Activated T-helper 2 cell treated with anti-CD3 and anti-CD28 coated beads, Interferon-gamma antibody, Interleukin-2, Interleukin-4, amounts not matched to agents 10 μg/mL and 5 μg/mL and 100 μg/mL, durations not matched to agents 14 hours and 24 hours and 36 hours (primary cell): Measurements from ENCODE around the gene C8A. TPM values are rescaled to one million over a fixed set of nuclear protein-coding genes. Genes with fewer than 3 reads are reported as not detected.

ENCODE experiments used
- DNase-seq: peaks from one replicate; pipeline ENCODE4 v3.0.0; 2021; ENCODE audit warnings: low spot score
- H3K27ac Mint-ChIP-seq: one replicate; pipeline ENCODE4 v1.8.0; 2021; ENCODE audit warnings: mixed read lengths
- H3K27me3 Mint-ChIP-seq: one replicate; pipeline ENCODE4 v1.8.0; 2021; ENCODE audit warnings: low read depth, mixed read lengths
- H3K36me3 Mint-ChIP-seq: one replicate; pipeline ENCODE4 v1.8.0; 2021; ENCODE audit warnings: low read depth, mixed read lengths
- H3K4me1 Mint-ChIP-seq: one replicate; pipeline ENCODE4 v1.8.0; 2021; ENCODE audit warnings: low read depth, mixed read lengths
- H3K4me3 Mint-ChIP-seq: one replicate; pipeline ENCODE4 v1.8.0; 2021; ENCODE audit warnings: low read depth, mild to moderate bottlenecking, moderate library complexity, mixed read lengths
- H3K9me3 Mint-ChIP-seq: one replicate; pipeline ENCODE4 v1.8.0; 2021; ENCODE audit warnings: mixed read lengths
- intact Hi-C: fragments of 100-400 bp; cut with micrococcal nuclease; formaldehyde crosslinking; loops from one replicate; pipeline ENCODE4 v1.15.1; 2023
- total RNA-seq: library from RNA; stranded (reverse); gene quantifications from 2 replicates; pipeline ENCODE4 v1.2.3, GENCODE V29; 2022

C8A gene
- total RNA-seq = not detected in 2 replicates

DNA sequence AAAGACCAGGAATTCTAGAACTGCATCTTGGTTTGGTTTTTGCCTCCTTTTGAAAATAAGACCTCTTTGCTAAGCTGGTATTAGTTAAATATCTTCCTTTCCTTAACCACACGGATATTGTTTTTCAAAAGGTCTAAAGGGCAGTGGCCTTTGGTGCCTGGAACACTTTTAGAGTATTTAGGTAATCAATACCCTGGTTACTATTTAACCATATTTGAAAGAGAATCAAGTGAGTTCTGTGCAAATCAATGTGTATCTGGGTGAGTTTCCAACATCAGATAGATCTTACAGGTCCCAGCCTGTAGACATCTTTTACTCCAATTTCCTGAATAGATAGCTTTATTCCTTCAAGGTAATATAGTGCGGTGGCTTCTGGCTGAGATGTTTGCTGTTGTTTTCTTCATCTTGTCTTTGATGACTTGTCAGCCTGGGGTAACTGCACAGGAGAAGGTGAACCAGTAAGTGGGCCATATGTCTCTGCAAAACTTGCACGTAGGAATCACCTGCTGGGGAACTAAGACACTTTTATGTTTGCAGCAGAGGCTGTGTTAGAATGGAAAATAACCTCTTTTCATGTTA is at the start of gene C8A:
TSS of gene C8A (plus strand) at position 277 of the 579 bp plus-strand sequence. CDS start at position 382, 105 bp downstream.
- no peak within 1 kb of the TSS for H3K4me3 Mint-ChIP-seq
- no peaks in the 10 kb centered on the region for H3K4me1 Mint-ChIP-seq
- no peak for DNase-seq
- H3K36me3 Mint-ChIP-seq = no peaks in the 10 kb centered on the region
- H3K9me3 Mint-ChIP-seq = no peaks in the 10 kb centered on the region
- H3K27me3 Mint-ChIP-seq = no peaks in the 10 kb centered on the region
- intact Hi-C loops = no loop called here
- no peak within 1 kb of the TSS for H3K27ac Mint-ChIP-seq

DNA sequence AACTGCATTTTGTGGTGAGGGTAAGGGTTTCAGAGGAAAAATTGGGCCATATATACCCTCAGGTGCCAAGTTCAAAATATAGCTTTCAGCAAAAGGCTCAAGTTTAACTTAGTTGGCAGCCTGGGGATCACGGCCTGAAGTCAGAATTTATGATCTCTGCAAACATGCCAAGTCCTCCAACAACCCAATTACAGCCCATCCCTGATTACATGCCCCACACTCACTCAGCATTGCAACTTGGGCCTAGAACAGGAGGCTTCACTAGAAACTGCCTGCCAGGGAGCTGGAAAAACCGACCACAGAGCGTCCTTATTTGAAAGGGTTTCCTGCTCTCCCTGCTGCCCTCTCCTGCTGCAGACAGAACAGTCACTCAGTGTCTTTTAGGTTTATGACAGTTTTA is 47.8 kb upstream of the C8A start:
- Mint-ChIP-seq H3K36me3 (no peaks in the 10 kb centered on the region), H3K4me3 (no peak overlapping the region), H3K9me3 (no peaks in the 10 kb centered on the region), H3K4me1 (no peaks in the 10 kb centered on the region), H3K27ac (no peak overlapping the region), H3K27me3 (peaks cover 1% of the 10 kb centered on the region)
- no peak for DNase-seq
- intact Hi-C loops = no loop called here

DNA sequence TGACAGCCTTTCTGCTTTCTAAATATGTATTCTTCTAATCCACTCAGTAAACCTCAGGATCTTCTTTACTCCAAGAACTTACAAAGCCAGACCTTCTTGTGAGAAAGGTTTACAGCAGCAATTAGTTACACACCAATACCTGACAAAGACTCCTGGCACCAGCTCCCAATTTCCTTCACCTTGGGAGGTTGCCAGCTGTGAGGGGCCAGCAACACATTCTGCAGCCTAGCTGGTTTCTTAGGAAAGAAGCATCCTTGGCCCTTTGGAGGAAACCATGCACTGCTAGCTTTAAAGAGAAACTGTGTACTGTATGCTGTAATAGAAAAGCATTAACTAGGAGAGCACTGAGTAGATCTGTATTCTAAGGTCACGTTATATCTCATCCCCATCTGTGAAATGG is 46.2 kb upstream of the C8A start:
- H3K4me1 Mint-ChIP-seq = no peaks in the 10 kb centered on the region
- H3K27ac Mint-ChIP-seq = no peak overlapping the region
- H3K27me3 Mint-ChIP-seq = peaks cover 5% of the 10 kb centered on the region
- no peak for DNase-seq
- intact Hi-C loops = no loop called here
- no peak overlapping the region for H3K4me3 Mint-ChIP-seq
- no peaks in the 10 kb centered on the region for H3K36me3 Mint-ChIP-seq
- H3K9me3 Mint-ChIP-seq = no peaks in the 10 kb centered on the region

DNA sequence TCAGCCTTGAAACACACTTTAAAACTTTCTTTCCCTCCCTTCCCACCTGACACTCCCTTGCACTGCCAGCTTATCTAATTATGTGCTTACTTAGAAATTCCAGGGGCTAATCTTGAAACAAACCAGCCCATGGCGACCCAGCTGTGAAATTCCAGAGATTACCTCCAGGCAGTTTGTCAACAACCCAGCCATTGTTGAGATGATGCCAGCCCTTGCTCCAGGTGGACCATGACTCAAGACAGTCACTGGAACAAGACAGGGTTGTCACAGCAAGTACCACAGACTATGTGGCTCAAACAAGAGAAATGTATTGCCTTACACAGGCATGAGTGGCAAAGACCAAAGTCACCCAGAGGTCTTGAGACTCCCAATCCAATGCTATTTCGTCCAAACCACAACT is 43.3 kb upstream of the C8A start:
- H3K4me1 Mint-ChIP-seq = no peaks in the 10 kb centered on the region
- no peaks in the 10 kb centered on the region for H3K9me3 Mint-ChIP-seq
- intact Hi-C loops = no loop called here
- no peak overlapping the region for H3K27ac Mint-ChIP-seq
- DNase-seq = no peak
- H3K4me3 Mint-ChIP-seq = no peak overlapping the region
- no peaks in the 10 kb centered on the region for H3K36me3 Mint-ChIP-seq
- H3K27me3 Mint-ChIP-seq = peaks cover 5% of the 10 kb centered on the region

DNA sequence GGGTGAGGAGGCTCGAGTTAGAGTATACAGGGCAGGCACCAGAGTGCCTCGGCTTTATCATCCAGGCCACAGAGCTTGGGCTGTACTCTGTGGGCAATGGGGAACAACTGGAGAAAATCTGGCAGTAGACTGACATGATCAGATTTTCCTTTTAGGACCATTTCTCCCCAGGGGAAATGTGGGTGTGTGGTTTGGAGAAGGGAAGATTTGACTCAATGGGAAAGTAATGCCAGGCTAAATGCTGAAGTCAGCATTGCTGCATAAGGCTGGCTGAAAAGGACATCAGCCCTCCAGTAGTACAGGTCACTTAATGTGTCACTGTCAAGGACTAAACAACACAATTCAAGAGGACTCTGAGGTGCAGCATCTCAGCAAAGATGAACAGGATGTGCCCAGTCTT is 40.4 kb upstream of the C8A start:
- Mint-ChIP-seq H3K4me3 (no peak overlapping the region), H3K9me3 (no peaks in the 10 kb centered on the region), H3K27ac (no peak overlapping the region), H3K27me3 (peaks cover 3% of the 10 kb centered on the region), H3K36me3 (no peaks in the 10 kb centered on the region), H3K4me1 (no peaks in the 10 kb centered on the region)
- intact Hi-C loops = no loop called here
- DNase-seq = no peak

DNA sequence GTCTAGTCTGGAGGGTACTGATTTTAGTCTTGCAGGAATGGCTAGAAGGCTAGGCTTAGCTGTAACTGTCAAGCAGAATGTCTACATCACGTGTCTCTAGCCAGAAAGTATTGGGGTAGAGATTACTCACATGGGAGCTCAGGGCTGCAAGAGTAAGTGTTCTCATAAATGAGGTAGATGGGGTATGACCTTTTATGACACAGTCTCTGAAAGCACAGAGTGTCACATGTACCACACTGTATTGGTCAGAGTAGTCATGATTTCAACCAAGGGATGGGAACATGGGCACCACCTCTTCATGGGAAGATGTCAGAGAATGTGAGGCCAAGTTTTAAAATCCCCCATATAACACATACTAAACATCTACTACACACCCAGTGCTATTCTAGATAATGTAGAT is 38.3 kb upstream of the C8A start:
- Mint-ChIP-seq H3K36me3 (no peaks in the 10 kb centered on the region), H3K4me3 (no peak overlapping the region), H3K4me1 (no peaks in the 10 kb centered on the region), H3K27me3 (peaks cover 3% of the 10 kb centered on the region), H3K27ac (no peak overlapping the region), H3K9me3 (no peaks in the 10 kb centered on the region)
- intact Hi-C loops = no loop called here
- no peak for DNase-seq

DNA sequence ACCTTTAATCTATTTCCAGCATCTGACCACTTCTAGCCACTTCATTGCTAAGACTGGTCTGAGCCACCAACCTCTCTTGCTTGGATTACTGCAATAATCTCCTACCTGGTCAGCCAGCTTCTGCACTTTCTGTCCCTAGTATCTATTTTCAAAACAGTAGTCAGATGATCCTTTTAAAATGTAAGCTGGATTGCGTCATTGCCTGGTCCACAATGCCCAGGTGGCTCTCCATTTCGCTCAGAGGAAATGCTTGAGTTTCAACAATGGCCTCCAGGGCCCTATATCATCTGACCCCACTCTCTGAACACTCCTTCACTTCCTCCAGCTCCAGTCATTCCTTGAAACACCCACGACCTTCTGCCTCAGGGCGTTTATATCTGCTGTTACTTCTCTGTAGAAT is 37.7 kb upstream of the C8A start:
- intact Hi-C loops = no loop called here
- H3K4me1 Mint-ChIP-seq = no peaks in the 10 kb centered on the region
- DNase-seq = no peak
- no peak overlapping the region for H3K27ac Mint-ChIP-seq
- H3K9me3 Mint-ChIP-seq = no peaks in the 10 kb centered on the region
- no peaks in the 10 kb centered on the region for H3K36me3 Mint-ChIP-seq
- peaks cover 3% of the 10 kb centered on the region for H3K27me3 Mint-ChIP-seq
- no peak overlapping the region for H3K4me3 Mint-ChIP-seq

DNA sequence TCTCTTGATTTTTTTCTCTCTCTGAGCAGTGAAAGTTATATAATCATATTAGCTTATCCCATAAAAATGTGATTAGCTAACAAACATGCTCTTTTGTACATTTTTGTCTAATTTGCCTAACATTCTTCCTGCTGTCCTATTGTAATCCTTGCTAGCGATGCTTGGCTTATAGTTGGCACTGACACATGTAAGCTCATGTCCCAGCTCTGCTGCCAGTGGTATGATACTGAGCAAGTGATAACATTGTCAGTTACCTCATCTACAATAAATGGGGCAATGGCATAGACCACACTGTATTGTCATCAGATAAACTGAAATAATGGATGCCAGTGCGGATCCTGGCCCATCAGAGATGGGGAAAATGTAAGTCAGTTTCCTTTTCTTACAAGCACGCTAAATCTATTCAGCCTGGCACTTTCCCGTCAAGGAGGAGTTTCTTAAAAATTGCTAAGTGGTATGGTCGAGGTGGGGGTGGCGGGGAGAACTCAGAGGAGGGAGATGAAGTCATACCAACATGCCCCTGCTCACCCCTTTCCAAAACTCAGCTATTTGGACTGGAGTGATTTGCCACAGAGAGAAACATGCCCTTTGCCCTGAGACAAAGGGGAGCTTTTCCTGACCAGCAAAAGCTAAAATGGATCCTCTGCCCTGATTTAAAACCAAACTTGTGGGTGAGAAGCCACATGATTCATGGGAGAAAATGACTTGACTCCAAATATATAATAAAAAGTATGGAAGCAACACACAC is 36.7 kb upstream of the C8A start:
- Mint-ChIP-seq H3K4me3 (no peak overlapping the region), H3K27me3 (peaks cover 2% of the 10 kb centered on the region), H3K4me1 (no peaks in the 10 kb centered on the region), H3K9me3 (no peaks in the 10 kb centered on the region), H3K36me3 (no peaks in the 10 kb centered on the region), H3K27ac (no peak overlapping the region)
- DNase-seq = no peak
- intact Hi-C loops = no loop called here

DNA sequence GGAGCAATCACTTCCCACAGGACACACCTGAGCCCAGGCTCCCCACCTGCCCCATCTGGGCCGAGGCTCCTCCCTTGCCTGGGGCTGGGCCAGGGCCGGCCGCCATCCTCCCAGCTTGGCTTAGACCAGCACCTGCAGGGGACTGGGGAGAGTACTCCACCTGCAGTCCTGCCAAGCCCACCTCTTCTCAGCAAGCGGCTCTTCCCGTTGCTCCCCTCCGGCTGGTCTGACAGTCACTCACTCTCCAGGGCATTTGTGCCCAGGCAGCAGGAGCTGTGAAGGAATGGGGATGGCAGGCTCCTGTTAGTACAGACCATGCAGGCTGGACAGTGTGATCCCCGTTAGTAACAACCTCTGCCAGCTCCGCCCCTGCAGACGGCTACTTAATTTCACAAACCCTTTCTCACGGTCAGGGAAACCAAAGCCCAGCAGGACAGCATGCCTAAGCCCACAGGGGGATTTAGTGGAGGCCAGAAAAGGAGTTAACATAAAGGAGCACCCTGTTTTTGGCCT is 35.2 kb upstream of the C8A start, which contains the start of gene FYB2:
TSS of gene FYB2 (minus strand) at position 18 of the 513 bp plus-strand sequence. CDS start 114 bp downstream, outside the sequence.
- no peaks in the 10 kb centered on the region for H3K36me3 Mint-ChIP-seq
- H3K4me3 Mint-ChIP-seq = no peak within 1 kb of the TSS
- no peaks in the 10 kb centered on the region for H3K4me1 Mint-ChIP-seq
- intact Hi-C loops = no loop called here
- no peak within 1 kb of the TSS for H3K27ac Mint-ChIP-seq
- no peak for DNase-seq
- H3K27me3 Mint-ChIP-seq = no peaks in the 10 kb centered on the region
- no peaks in the 10 kb centered on the region for H3K9me3 Mint-ChIP-seq

DNA sequence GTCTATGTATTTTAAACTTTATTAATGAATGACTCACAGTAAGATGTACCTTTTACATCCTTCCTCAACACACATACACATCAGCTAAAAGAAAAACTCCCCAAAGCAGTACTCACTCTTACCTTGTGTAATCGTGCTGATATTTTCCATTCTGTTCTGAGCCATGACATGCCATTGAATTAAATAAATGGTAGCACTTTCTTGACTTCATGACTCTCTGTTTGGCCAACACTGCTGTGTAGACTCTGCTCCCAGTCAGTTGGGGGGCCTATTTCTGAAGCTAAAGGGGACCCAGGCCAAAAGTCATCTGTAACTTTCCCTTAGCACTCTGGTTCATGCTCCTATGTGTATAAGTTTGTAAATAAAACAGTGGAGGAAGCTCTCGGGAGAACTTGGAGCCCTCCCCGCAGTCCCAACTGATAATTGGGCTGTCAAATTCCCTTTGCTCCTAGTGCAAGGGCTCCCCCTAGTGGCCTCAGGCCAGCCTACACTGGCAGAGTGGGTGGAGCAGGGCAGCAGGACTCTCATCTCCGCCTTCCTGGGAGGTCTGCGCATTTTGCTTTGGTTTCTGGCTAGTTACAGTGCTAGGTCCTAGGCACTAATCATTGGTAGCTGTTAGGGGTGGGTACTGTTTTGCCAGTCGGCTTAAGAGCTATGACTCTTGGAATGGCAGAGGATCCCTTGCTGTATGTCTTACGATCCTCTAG is 33.7 kb upstream of the C8A start:
- H3K9me3 Mint-ChIP-seq = no peaks in the 10 kb centered on the region
- peak; percentile 50 for DNase-seq
- H3K4me1 Mint-ChIP-seq = no peaks in the 10 kb centered on the region
- H3K36me3 Mint-ChIP-seq = no peaks in the 10 kb centered on the region
- H3K27ac Mint-ChIP-seq = no peak overlapping the region
- intact Hi-C loops = no loop called here
- no peaks in the 10 kb centered on the region for H3K27me3 Mint-ChIP-seq
- no peak overlapping the region for H3K4me3 Mint-ChIP-seq

DNA sequence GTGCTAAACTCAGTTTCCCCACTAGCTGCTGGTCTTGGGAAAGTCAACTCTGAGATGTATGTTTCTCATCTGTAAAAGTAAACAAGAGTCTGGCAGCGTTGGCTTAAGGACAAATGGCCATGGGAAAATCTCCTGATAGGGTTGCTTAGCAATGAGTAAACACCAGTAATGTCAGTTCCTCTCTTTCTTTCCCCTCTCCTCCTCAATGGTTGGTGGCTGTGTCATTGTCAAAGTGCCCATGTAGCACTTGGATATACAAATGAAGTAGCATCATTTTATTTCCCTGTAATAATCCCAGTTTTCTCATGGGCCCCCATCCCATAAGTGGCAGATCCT is 33.2 kb upstream of the C8A start:
- Mint-ChIP-seq H3K27me3 (no peaks in the 10 kb centered on the region), H3K27ac (no peak overlapping the region), H3K4me3 (no peak overlapping the region), H3K4me1 (no peaks in the 10 kb centered on the region), H3K36me3 (no peaks in the 10 kb centered on the region), H3K9me3 (no peaks in the 10 kb centered on the region)
- DNase-seq = no peak
- intact Hi-C loops = no loop called here

DNA sequence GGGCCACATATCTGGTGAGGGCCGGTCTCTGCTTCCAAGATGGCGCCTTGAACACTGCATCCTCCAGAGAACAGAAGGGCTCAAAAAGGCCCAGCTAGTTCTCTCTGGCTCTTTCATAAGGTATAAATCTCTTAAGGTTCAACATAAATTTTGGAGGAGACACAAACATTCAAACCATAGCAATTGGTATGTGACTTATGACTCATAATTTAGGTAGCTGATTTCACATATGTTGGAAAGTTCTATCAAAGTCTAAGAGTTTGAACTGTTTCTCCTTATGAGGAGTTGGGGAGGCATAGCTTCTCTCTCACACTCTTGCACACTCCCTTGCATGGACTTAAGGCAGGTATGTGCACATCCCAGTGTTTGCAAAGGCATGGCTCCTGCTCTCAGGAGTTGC is 30.3 kb upstream of the C8A start:
- Mint-ChIP-seq H3K27me3 (no peaks in the 10 kb centered on the region), H3K4me1 (no peaks in the 10 kb centered on the region), H3K27ac (no peak overlapping the region), H3K36me3 (no peaks in the 10 kb centered on the region), H3K9me3 (no peaks in the 10 kb centered on the region), H3K4me3 (no peak overlapping the region)
- intact Hi-C loops = no loop called here
- DNase-seq = no peak

DNA sequence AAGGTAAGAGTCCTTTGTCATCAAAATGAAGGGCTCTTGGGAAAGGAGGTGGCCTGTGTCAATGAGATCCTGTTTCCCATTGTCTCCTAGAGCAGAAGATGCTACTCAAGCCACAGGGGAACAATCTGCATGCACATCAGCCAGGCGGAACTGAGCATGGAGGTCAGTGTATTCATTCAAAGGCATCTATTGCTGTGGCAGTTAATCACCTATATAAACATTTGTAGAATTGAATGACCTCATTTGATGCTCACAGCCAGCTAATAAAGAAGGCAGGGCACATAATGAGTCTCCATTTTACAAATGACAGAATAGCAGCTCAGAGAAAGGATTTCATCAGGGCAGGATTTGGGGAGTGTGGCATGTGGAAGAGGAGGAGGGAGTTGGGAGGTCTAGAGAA is 29.7 kb upstream of the C8A start:
- H3K27ac Mint-ChIP-seq = no peak overlapping the region
- no peaks in the 10 kb centered on the region for H3K27me3 Mint-ChIP-seq
- DNase-seq = no peak
- no peak overlapping the region for H3K4me3 Mint-ChIP-seq
- no peaks in the 10 kb centered on the region for H3K36me3 Mint-ChIP-seq
- H3K9me3 Mint-ChIP-seq = no peaks in the 10 kb centered on the region
- intact Hi-C loops = no loop called here
- no peaks in the 10 kb centered on the region for H3K4me1 Mint-ChIP-seq
